GM12864 (cell line): Measurements from ENCODE around the gene VTI1A.
"Not testable (repeated sequence)": the region's sequence is repeated elsewhere in the genome, so short reads cannot be mapped to it uniquely, and the experiment has no call there.

ENCODE experiments used
- DNase-seq: peaks from one replicate; pipeline ENCODE4 v3.0.0-alpha.2; 2011; ENCODE audit warnings: low read depth
- H3K4me3 ChIP-seq: 2 replicates; pipeline ENCODE4 v1.5.1; 2011; ENCODE audit warnings: mild to moderate bottlenecking, low read depth, low read length, control low read depth
- CTCF ChIP-seq: IDR thresholded peaks from 2 replicates; pipeline ENCODE4 v1.5.1; 2011; ENCODE audit warnings: low read depth, mild to moderate bottlenecking, moderate library complexity, low read length, control low read depth, inconsistent platforms; ENCODE audit errors: missing control alignments

Gene VTI1A

GRCh38 chr10:112533916-112534315 is 86.9 kb downstream of the VTI1A start:
- no peak for DNase-seq
- H3K4me3 ChIP-seq, result no peak overlapping the region
- no peak for TF ChIP-seq CTCF

GRCh38 chr10:112535531-112535951 is 88.5 kb downstream of the VTI1A start:
- no peak for TF ChIP-seq CTCF
- DNase-seq, result no peak
- H3K4me3 ChIP-seq, result no peak overlapping the region

GRCh38 chr10:112536663-112537062 is 89.6 kb downstream of the VTI1A start:
- DNase-seq, result no peak
- H3K4me3 ChIP-seq, result no peak overlapping the region
- no peak for TF ChIP-seq CTCF

GRCh38 chr10:112538168-112538567 is 91.2 kb downstream of the VTI1A start:
- TF ChIP-seq CTCF, result no peak
- no peak for DNase-seq
- no peak overlapping the region for H3K4me3 ChIP-seq

- no peak for TF ChIP-seq CTCF
- DNase-seq, result no peak
- no peak overlapping the region for H3K4me3 ChIP-seq
Observed at GRCh38 chr10:112539340-112539739, 92.3 kb downstream of the VTI1A start.

- H3K4me3 ChIP-seq, DNase-seq: not testable (repeated sequence)
Observed at GRCh38 chr10:112542823-112543222, 95.8 kb downstream of the VTI1A start.

GRCh38 chr10:112546474-112546873 is 99.5 kb downstream of the VTI1A start:
- no peak overlapping the region for H3K4me3 ChIP-seq
- no peak for DNase-seq
- TF ChIP-seq CTCF, result no peak

GRCh38 chr10:112548535-112549276 is 101.7 kb downstream of the VTI1A start:
- TF ChIP-seq CTCF, result no peak
- no peak overlapping the region for H3K4me3 ChIP-seq
- DNase-seq, result no peak
